NCI-H2227 (cell line): Measurements from ENCODE around the gene TMEM245.
A peak's percentile ranks its signal among the peaks of the same experiment; 100 is the strongest.

ENCODE experiments used
- DNase-seq: peaks from one replicate; lab custom pipeline; 2025; ENCODE audit not compliant: unreplicated experiment; lab: John Stamatoyannopoulos, UW

The TMEM245 gene

GRCh38 chr9:109119439-109120203 lies at the start of gene TMEM245:
Gene TMEM245 (minus strand): TSS chr9:109119947. CDS start chr9:109119913, 34 bp downstream.
- DNase-seq = peak; percentile 96

GRCh38 chr9:109168170-109168569 lies 48.4 kb upstream of the TMEM245 start:
- no peak for DNase-seq

- DNase-seq = no peak
These were observed 48.0 kb upstream of the TMEM245 start for GRCh38 chr9:109167716-109168115.

GRCh38 chr9:109166771-109167601 lies 47.2 kb upstream of the TMEM245 start, which contains the start of gene FRRS1L:
Gene FRRS1L (minus strand): TSS chr9:109167249. CDS start chr9:109167138, 111 bp downstream.
- peak; percentile 69 for DNase-seq

- DNase-seq = peak; percentile 5
These were observed 46.5 kb upstream of the TMEM245 start for GRCh38 chr9:109166171-109166770.

- no peak for DNase-seq
These were observed 44.3 kb upstream of the TMEM245 start for GRCh38 chr9:109164042-109164441.

GRCh38 chr9:109163194-109163593 lies 43.4 kb upstream of the TMEM245 start:
- DNase-seq = no peak

- no peak for DNase-seq
These were observed 42.9 kb upstream of the TMEM245 start for GRCh38 chr9:109162677-109163076.

- no peak for DNase-seq
These were observed 41.7 kb upstream of the TMEM245 start for GRCh38 chr9:109161471-109161870.

- no peak for DNase-seq
These were observed 39.8 kb upstream of the TMEM245 start for GRCh38 chr9:109159583-109159982.

- no peak for DNase-seq
These were observed 38.9 kb upstream of the TMEM245 start for GRCh38 chr9:109158651-109159050.

GRCh38 chr9:109156708-109157107 lies 37.0 kb upstream of the TMEM245 start:
- no peak for DNase-seq

- DNase-seq = no peak
These were observed 31.3 kb upstream of the TMEM245 start for GRCh38 chr9:109150925-109151545.

- no peak for DNase-seq
These were observed 30.0 kb upstream of the TMEM245 start for GRCh38 chr9:109149722-109150121.

- no peak for DNase-seq
These were observed 29.3 kb upstream of the TMEM245 start for GRCh38 chr9:109149089-109149488.

- no peak for DNase-seq
These were observed 25.3 kb upstream of the TMEM245 start for GRCh38 chr9:109145051-109145450.

- no peak for DNase-seq
These were observed 24.3 kb upstream of the TMEM245 start for GRCh38 chr9:109143881-109144562.

GRCh38 chr9:109141375-109141774 lies 21.6 kb upstream of the TMEM245 start:
- DNase-seq = no peak

- DNase-seq = no peak
These were observed 20.1 kb upstream of the TMEM245 start for GRCh38 chr9:109139851-109140250.

GRCh38 chr9:109138421-109138820 lies 18.7 kb upstream of the TMEM245 start:
- no peak for DNase-seq

GRCh38 chr9:109134167-109134578 lies 14.4 kb upstream of the TMEM245 start:
- no peak for DNase-seq
